GM06990 (cell line): ENCODE data around the gene METRNL.

Experiments
- DNase-seq: peaks from one replicate; pipeline ENCODE4 v3.0.0-alpha.2; 2011; ENCODE audit not compliant: insufficient read length; ENCODE audit errors: extremely low read depth
- H3K27me3 ChIP-seq: replicated peaks from 2 replicates; pipeline ENCODE4 v1.6.0; 2011; ENCODE audit warnings: low read length; ENCODE audit not compliant: control insufficient read depth, insufficient read depth
- H3K36me3 ChIP-seq: 2 replicates; pipeline ENCODE4 v1.5.1; 2011; ENCODE audit warnings: low read length; ENCODE audit not compliant: control insufficient read depth, insufficient read depth
- H3K4me3 ChIP-seq: replicated peaks from 2 replicates; pipeline ENCODE4 v1.5.1; 2011; ENCODE audit warnings: low read depth, mild to moderate bottlenecking, control low read depth, low read length
- TF ChIP-seq, protein P1 (sequence below): IDR thresholded peaks from 2 replicates; pipeline ENCODE4 v1.5.1; 2011; ENCODE audit warnings: low read length, control low read depth, mild to moderate bottlenecking, inconsistent platforms; ENCODE audit not compliant: insufficient read depth, poor library complexity, severe bottlenecking

Gene METRNL

DNA sequence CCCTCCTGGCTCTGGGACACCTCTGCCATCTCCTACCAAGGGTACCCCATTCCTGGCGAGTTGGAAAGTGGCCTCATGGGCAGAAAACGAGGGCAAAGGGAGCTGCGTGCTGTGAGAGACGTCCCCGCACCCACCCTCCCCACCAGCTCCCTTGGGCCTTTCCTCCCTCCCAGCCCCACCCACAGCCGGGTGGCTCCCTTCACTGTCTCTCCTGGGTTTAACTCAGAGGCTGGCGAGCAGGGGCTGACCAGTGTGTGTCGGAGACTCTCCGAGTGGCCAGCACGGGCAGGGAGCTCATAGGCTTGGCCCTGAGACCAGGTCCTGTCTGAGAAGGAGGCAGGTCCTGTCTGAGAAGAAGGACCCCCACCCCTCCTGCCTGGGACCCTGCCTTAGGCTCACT is 26.1 kb downstream of the METRNL start:
- no peaks in the 10 kb centered on the region for H3K36me3 ChIP-seq
- peaks cover 3% of the 10 kb centered on the region for H3K27me3 ChIP-seq
- TF ChIP-seq, protein P1, sequence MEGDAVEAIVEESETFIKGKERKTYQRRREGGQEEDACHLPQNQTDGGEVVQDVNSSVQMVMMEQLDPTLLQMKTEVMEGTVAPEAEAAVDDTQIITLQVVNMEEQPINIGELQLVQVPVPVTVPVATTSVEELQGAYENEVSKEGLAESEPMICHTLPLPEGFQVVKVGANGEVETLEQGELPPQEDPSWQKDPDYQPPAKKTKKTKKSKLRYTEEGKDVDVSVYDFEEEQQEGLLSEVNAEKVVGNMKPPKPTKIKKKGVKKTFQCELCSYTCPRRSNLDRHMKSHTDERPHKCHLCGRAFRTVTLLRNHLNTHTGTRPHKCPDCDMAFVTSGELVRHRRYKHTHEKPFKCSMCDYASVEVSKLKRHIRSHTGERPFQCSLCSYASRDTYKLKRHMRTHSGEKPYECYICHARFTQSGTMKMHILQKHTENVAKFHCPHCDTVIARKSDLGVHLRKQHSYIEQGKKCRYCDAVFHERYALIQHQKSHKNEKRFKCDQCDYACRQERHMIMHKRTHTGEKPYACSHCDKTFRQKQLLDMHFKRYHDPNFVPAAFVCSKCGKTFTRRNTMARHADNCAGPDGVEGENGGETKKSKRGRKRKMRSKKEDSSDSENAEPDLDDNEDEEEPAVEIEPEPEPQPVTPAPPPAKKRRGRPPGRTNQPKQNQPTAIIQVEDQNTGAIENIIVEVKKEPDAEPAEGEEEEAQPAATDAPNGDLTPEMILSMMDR, result no peak
- no peak overlapping the region for H3K4me3 ChIP-seq
- no peak for DNase-seq

DNA sequence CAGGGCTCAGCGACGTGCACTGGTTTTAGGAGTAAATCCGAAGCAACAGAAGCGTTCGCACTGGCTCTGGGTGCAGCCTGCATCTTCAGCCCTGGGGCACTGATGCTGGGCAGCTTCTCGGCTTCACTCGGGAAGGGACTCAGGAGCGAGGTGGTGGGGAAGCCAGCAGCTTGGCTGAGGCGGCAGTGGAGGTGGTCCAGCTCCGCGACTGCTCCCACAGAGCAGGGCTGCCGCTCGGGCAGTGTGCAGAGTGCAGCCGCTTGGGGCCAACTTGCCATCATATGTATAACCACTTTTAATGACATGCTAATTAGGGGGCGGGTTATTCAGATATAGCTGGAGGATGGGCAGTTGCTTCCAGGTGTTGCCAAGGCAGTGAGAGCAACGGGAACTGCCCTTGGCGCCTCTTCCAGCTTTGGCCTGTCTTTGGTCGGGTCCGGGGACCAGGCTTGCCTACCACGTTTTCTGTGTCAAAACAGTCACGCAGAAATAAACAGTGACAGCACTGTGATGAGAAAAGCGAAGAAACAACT is 26.7 kb downstream of the METRNL start:
- TF ChIP-seq, protein P1, result no peak
- no peak for DNase-seq
- Histone ChIP-seq H3K4me3 (no peak overlapping the region), H3K27me3 (peaks cover 3% of the 10 kb centered on the region), H3K36me3 (no peaks in the 10 kb centered on the region)

DNA sequence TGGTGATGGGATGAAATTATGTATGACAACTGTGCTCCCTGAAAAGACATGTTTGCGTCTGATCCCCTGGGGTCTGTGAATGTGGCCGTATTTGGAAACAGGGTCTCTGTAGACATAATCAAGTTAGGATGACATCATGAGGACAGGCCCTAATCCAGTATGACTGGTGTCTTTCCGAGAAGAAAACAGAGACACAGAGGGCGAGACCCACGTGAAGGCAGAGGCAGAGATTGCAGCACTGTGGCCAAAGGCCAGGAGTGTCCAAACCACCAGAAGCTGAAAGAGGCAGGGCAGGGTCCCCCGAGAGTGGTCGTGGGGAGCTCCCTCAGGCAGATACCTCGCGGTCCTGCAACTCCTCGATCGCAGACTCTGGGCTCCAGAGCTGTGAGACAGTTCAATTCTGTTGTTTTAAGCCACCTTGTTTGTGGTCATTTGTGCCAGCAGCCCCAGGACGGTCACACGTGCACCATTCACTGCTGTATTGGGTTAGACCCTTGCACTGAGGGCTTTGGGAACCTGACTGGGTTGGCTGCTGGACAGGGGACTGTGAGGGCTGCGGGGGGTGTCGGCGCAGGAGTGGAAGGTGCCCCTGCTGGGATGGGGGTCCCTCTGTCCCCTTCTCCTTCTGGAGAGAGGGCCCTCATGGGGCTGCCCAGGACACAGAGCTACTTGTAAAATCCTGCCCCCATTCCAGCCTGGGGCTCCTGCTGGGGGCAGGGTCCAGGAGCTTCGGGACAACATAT is 27.7 kb downstream of the METRNL start:
- H3K27me3 ChIP-seq, result peaks cover 2% of the 10 kb centered on the region
- TF ChIP-seq, protein P1, result no peak
- no peak overlapping the region for H3K4me3 ChIP-seq

DNA sequence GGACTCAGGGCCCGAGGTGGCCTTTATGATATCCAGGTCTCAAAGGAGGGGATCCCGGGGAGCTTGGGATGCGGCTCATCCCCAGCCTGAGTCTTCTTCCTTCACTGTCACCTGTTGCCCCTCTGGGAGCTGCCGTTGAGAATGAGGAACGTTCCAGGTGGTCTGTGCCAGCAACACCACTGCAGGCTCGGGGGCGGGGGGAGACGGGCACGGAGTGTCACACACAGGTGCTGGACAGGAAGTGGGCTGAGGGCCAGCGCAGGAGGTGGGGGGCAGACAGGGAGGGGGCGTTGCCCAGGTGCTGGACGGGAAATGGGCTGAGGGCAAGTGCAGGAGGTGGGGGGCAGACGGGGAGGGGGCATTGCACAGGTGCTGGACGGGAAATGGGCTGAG is 28.2 kb downstream of the METRNL start:
- TF ChIP-seq, protein P1, result no peak
- Histone ChIP-seq H3K36me3 (no peaks in the 10 kb centered on the region), H3K27me3 (peaks cover 2% of the 10 kb centered on the region), H3K4me3 (no peak overlapping the region)
- DNase-seq, result no peak

More for the DNA sequence above, 27.7 kb downstream of the METRNL start:
- H3K36me3 ChIP-seq, result no peaks in the 10 kb centered on the region
- no peak for DNase-seq

DNA sequence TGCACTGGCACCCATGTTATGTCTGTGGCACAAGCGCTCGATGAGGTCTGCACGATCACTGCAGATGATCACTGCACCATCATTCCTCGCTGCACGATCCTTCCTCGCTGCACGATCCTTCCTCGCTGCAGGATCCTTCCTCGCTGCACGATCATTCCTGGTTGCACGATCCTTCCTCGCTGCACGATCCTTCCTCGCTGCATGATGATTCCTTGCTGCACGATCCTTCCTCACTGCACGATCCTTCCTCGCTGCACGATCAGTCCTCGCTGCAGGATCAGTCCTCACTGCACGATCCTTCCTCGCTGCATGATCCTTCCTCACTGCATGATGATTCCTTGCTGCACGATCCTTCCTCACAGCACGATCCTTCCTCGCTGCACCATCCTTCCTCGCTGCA is 29.3 kb downstream of the METRNL start:
- H3K4me3 ChIP-seq, result no peak overlapping the region
- no peak for DNase-seq
- TF ChIP-seq, protein P1, result no peak
- no peaks in the 10 kb centered on the region for H3K36me3 ChIP-seq
- H3K27me3 ChIP-seq, result peaks cover 2% of the 10 kb centered on the region
